ENCODE results near the gene HIVEP2. TPM values are rescaled to one million over a fixed set of nuclear protein-coding genes. Genes with fewer than 3 reads are reported as not detected.
A peak's percentile ranks its signal among the peaks of the same experiment; 100 is the strongest.

The HIVEP2 gene
- total RNA-seq, 1 experiment from 2014 or later = 9.1 TPM

- Histone ChIP-seq H3K9me3 (ENCODE audit: low read length) (no peaks in the 10 kb centered on the region), H3K4me3 (ENCODE audit: low read length) (no peak overlapping the region), H3K36me3 (ENCODE audit: low read depth, low read length) (no peaks in the 10 kb centered on the region), H3K27ac (ENCODE audit: low read length) (no peak overlapping the region), H3K4me1 (ENCODE audit: insufficient read depth, low read length) (no peaks in the 10 kb centered on the region), H3K27me3 (ENCODE audit: low read length) (no peaks in the 10 kb centered on the region), H4K20me1 (ENCODE audit: low read length) (no peaks in the 10 kb centered on the region), H3F3A (ENCODE audit: low read length, unreplicated experiment) (no peaks in the 10 kb centered on the region), H3K9ac (ENCODE audit: low read length) (no peak overlapping the region), H3K9me2 (replicated peaks; ENCODE audit: low read length) (no peaks in the 10 kb centered on the region), H3K79me2 (ENCODE audit: low read length) (peaks cover 11% of the 10 kb centered on the region), H2AFZ (ENCODE audit: low read length) (no peak overlapping the region), H3K4me2 (ENCODE audit: low read length) (no peak overlapping the region)
- POLR2A ChIA-PET (ENCODE audit: unreplicated experiment) = no interaction called here
- ATAC-seq (no peak), DNase-seq (no peak)
- CTCF ChIA-PET = no interaction called here
- no TSS peak for BruUV-seq (replicated peaks)
- TF ChIP-seq CTCF (conservative IDR thresholded peaks at IDR 0.05; ENCODE audit: low read depth, low read length) (no peak), EZH2phosphoT487 (IDR thresholded peaks at IDR 0.05; ENCODE audit: borderline replicate concordance, low read length) (no peak), EZH2 (IDR thresholded peaks at IDR 0.05; ENCODE audit: low read length, unreplicated experiment) (no peak)
- intact Hi-C loops (cut with micrococcal nuclease) = no loop called here
These were observed 66.6 kb downstream of the HIVEP2 start for GRCh38 chr6:142878407-142878806.

DNA sequence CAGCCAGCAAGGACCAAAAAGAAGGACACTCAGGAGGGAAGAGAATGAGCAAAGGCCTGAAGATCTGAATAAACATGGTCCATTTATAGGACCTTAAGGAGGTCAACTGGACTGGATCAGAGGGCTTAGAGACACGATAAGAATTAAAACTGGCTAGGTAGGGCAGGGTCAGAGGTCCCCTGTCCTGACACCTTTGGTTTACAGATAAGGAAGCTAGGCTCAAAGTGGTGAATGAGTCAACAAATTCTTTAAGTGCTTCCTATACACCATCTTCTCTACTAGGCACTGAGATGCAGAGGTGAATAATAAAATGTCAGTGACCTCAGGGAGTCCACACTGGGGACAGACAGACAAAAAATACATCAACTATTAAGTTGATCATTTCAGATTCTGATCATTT is 70.3 kb downstream of the HIVEP2 start:
- peaks cover 20% of the 10 kb centered on the region for H3K4me1 ChIP-seq (ENCODE audit: insufficient read depth, low read length)
- TF ChIP-seq EZH2phosphoT487 (IDR thresholded peaks at IDR 0.05; ENCODE audit: borderline replicate concordance, low read length) (no peak), EZH2 (IDR thresholded peaks at IDR 0.05; ENCODE audit: low read length, unreplicated experiment) (no peak)
- no peak overlapping the region for H3K27ac ChIP-seq (ENCODE audit: low read length)
- no peak overlapping the region for H2AFZ ChIP-seq (ENCODE audit: low read length)
- intact Hi-C loops (cut with micrococcal nuclease) = no loop called here
- no peak overlapping the region for H3K4me2 ChIP-seq (ENCODE audit: low read length)
- H3K79me2 ChIP-seq (ENCODE audit: low read length) = peaks cover 30% of the 10 kb centered on the region
- POLR2A ChIA-PET (ENCODE audit: unreplicated experiment) = no interaction called here
- H3K9me2 ChIP-seq (replicated peaks; ENCODE audit: low read length) = no peaks in the 10 kb centered on the region
- no peaks in the 10 kb centered on the region for H4K20me1 ChIP-seq (ENCODE audit: low read length)
- DNase-seq (no peak), ATAC-seq (no peak)
- no peaks in the 10 kb centered on the region for H3F3A ChIP-seq (ENCODE audit: low read length, unreplicated experiment)
- no TSS peak for BruUV-seq (replicated peaks)
- H3K27me3 ChIP-seq (ENCODE audit: low read length) = no peaks in the 10 kb centered on the region
- no peaks in the 10 kb centered on the region for H3K9me3 ChIP-seq (ENCODE audit: low read length)
- CTCF ChIA-PET = no interaction called here
- H3K4me3 ChIP-seq (ENCODE audit: low read length) = no peak overlapping the region
- no peak overlapping the region for H3K9ac ChIP-seq (ENCODE audit: low read length)
- H3K36me3 ChIP-seq (ENCODE audit: low read depth, low read length) = no peaks in the 10 kb centered on the region

GRCh38 chr6:142872376-142872775 is 72.6 kb downstream of the HIVEP2 start:
- no peak; the same call in 1 of the 2 replicates for ATAC-seq
- H3K9ac ChIP-seq (ENCODE audit: low read length) = peak overlapping the region; percentile 36; the same call in 1 of the 2 replicates

More at GRCh38 chr6:142872376-142872775, 72.6 kb downstream of the HIVEP2 start:
- ChIA-PET POLR2A (ENCODE audit: unreplicated experiment) (no interaction called here), CTCF (interaction anchor here (0.6 kb wide), 1 partner anchor 19 kb away, joined by 3 read pairs; no protein-coding TSS in a partner anchor)
- Histone ChIP-seq H3K79me2 (ENCODE audit: low read length) (peaks cover 44% of the 10 kb centered on the region), H3F3A (ENCODE audit: low read length, unreplicated experiment) (no peaks in the 10 kb centered on the region), H2AFZ (ENCODE audit: low read length) (no peak overlapping the region), H3K4me3 (ENCODE audit: low read length) (no peak overlapping the region), H4K20me1 (ENCODE audit: low read length) (no peaks in the 10 kb centered on the region), H3K9me3 (ENCODE audit: low read length) (no peaks in the 10 kb centered on the region), H3K27ac (ENCODE audit: low read length) (peak overlapping the region; percentile 78), H3K27me3 (ENCODE audit: low read length) (no peaks in the 10 kb centered on the region), H3K36me3 (ENCODE audit: low read depth, low read length) (no peaks in the 10 kb centered on the region), H3K4me2 (ENCODE audit: low read length) (0 out of 2 replicates have a peak overlapping the region, but pooled peaks have one; percentile 47), H3K4me1 (ENCODE audit: insufficient read depth, low read length) (peaks cover 20% of the 10 kb centered on the region), H3K9me2 (replicated peaks; ENCODE audit: low read length) (no peaks in the 10 kb centered on the region)
- DNase-seq = no peak
- BruUV-seq (replicated peaks) = no TSS peak
- intact Hi-C loops (cut with micrococcal nuclease) = no loop called here
- TF ChIP-seq EZH2phosphoT487 (IDR thresholded peaks at IDR 0.05; ENCODE audit: borderline replicate concordance, low read length) (no peak), CTCF (conservative IDR thresholded peaks at IDR 0.05; ENCODE audit: low read depth, low read length) (no peak), EZH2 (IDR thresholded peaks at IDR 0.05; ENCODE audit: low read length, unreplicated experiment) (no peak)

Measured in PC-3 (cell line).